Measurements from ENCODE around the gene ESM1. TPM values are rescaled to one million over a fixed set of nuclear protein-coding genes. Genes with fewer than 3 reads are reported as not detected.

The ESM1 gene
- total and polyA plus RNA-seq, 2 of the 8 experiments (the other 6 are each of a cell fraction or from before 2014, with no cell fraction given): not detected

DNA sequence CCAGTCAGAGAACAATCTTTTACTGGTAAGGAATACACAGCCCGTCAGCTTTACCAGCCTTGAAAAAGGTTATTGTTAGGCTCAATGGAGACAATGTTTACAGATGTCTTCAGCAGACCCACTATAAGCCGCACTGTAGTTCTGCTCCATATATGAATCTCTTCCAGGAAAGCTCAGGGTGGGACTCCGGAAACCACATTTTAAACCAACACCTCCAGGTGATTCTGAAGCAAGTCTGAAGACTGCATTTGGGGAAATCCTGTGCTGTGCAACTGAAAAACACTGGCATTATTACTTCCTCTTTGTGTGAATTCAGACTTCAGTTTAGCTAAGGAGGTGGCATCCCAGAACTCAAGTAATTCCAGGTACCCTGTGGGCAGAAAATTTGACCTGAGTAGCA is 42.2 kb upstream of the ESM1 start:
- H3K23me2 ChIP-seq (ENCODE audit: low read depth, low read length): no peaks in the 10 kb centered on the region
- no peak for TF ChIP-seq CTBP2 (IDR thresholded peaks at IDR 0.05; ENCODE audit: borderline replicate concordance, insufficient read depth, insufficient read length, low read length)
- TF ChIP-seq SAP30 (IDR thresholded peaks at IDR 0.05; ENCODE audit: insufficient read depth, insufficient replicate concordance, low read length): no peak
- no peak for TF ChIP-seq JUND (IDR thresholded peaks at IDR 0.05; ENCODE audit: low read length)
- no peak for TF ChIP-seq SIRT6 (IDR thresholded peaks at IDR 0.05; ENCODE audit: low read length)
- TF ChIP-seq TAF1 (IDR thresholded peaks at IDR 0.05; ENCODE audit: low read depth, low read length): no peak
- TF ChIP-seq, protein P1, sequence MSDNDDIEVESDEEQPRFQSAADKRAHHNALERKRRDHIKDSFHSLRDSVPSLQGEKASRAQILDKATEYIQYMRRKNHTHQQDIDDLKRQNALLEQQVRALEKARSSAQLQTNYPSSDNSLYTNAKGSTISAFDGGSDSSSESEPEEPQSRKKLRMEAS (IDR thresholded peaks at IDR 0.05): no peak

More for the DNA sequence above, 42.2 kb upstream of the ESM1 start:
- no peak overlapping the region for H3K27ac ChIP-seq (ENCODE audit: low read depth, low read length)
- no peak overlapping the region for H3K18ac ChIP-seq (ENCODE audit: extremely low read depth, low read length)
- no peak overlapping the region for H3K23ac ChIP-seq (ENCODE audit: insufficient read length)
- no peak overlapping the region for H3K4me2 ChIP-seq (ENCODE audit: insufficient read depth in 1 of 2, low read depth in 2 of 2, low read length in 2 of 2)
- POLR2A ChIA-PET (ENCODE audit: partially characterized antibody): no interaction called here
- H3K4me3 ChIP-seq (ENCODE audit: extremely low read depth in 1 of 4, insufficient read depth in 2 of 4, low read depth in 3 of 4, low read length in 4 of 4): no peak overlapping the region
- H2AK5ac ChIP-seq (ENCODE audit: low read depth, low read length): no peak overlapping the region
- CTCF ChIA-PET (ENCODE audit: partially characterized antibody): interaction anchor here (0.6 to 5.5 kb wide), 2 partner anchors 10 to 202 kb away, joined by 3 to 28 read pairs; no protein-coding TSS in a partner anchor
- H3K79me1 ChIP-seq (ENCODE audit: low read depth, low read length): no peaks in the 10 kb centered on the region
- FAIRE-seq (no peak), DNase-seq (ENCODE audit: low read depth in 1 of 2, low spot score in 2 of 2) (no peak)
- no peaks in the 10 kb centered on the region for H3K79me2 ChIP-seq (ENCODE audit: control insufficient read depth in 1 of 2, insufficient read depth in 2 of 2, low read length in 2 of 2)
- no peaks in the 10 kb centered on the region for H3K36me3 ChIP-seq (ENCODE audit: control insufficient read depth in 2 of 4, insufficient read depth in 4 of 4, low read length in 3 of 4)
- no peak overlapping the region for H3K9ac ChIP-seq (replicated peaks in 1 of 4; ENCODE audit: extremely low read depth in 1 of 4, low read depth in 3 of 4, low read length in 3 of 4)
- no peak overlapping the region for H4K8ac ChIP-seq (ENCODE audit: extremely low read depth, insufficient read depth, low read length)
- peaks cover 0 to 6% (median 0%) of the 10 kb centered on the region in 4 experiments; a peak in 1 of 7 replicates for H3K4me1 ChIP-seq (replicated peaks in 1 of 4; ENCODE audit: control insufficient read depth in 3 of 4, insufficient read depth in 4 of 4, low read length in 3 of 4)
- no peak overlapping the region for H4K5ac ChIP-seq (ENCODE audit: insufficient read length, low read depth, low read length)
- 88% methylated on average over 3 of the region's 3 CpGs; no CpG with 5 or more reads in 1 of the 2 experiments for WGBS, 2 experiments (ENCODE audit: extremely low coverage in 1 of 2, insufficient coverage in 1 of 2, insufficient read length in 1 of 2, insufficient replicate concordance in 2 of 2, low coverage in 1 of 2, low lambda C conversion rate in 2 of 2, missing lambda C conversion rate in 1 of 2)
- no peak overlapping the region for H3K14ac ChIP-seq (ENCODE audit: insufficient read length)
- H4K91ac ChIP-seq (replicated peaks; ENCODE audit: insufficient read length, low read length): no peak overlapping the region
- no peak overlapping the region for H2BK120ac ChIP-seq (replicated peaks; ENCODE audit: low read depth, low read length)
- H2BK20ac ChIP-seq (ENCODE audit: low read length): no peak overlapping the region
- no peaks in the 10 kb centered on the region for H3K9me3 ChIP-seq (ENCODE audit: insufficient read depth in 2 of 2, low read depth in 1 of 2, low read length in 1 of 2)
- H3K27me3 ChIP-seq (replicated peaks in 1 of 4; ENCODE audit: control insufficient read depth in 3 of 4, extremely low read depth in 1 of 4, insufficient read depth in 3 of 4, low read length in 3 of 4): no peaks in the 10 kb centered on the region
- no peak overlapping the region for H3K56ac ChIP-seq (replicated peaks; ENCODE audit: insufficient read length, low read depth, low read length)
- no peak overlapping the region for H2BK15ac ChIP-seq (ENCODE audit: low read length)
- H3K4ac ChIP-seq (replicated peaks; ENCODE audit: insufficient read length, low read depth, low read length): no peak overlapping the region
- no peak overlapping the region for H2BK12ac ChIP-seq (ENCODE audit: low read depth, low read length)
- H2BK5ac ChIP-seq (ENCODE audit: low read depth, low read length): no peak overlapping the region
- H2AFZ ChIP-seq (ENCODE audit: low read length): no peak overlapping the region
- H4K20me1 ChIP-seq (replicated peaks in 1 of 2; ENCODE audit: control insufficient read depth in 1 of 2, insufficient read depth in 2 of 2, low read length in 2 of 2): no peaks in the 10 kb centered on the region

Data from H1 (cell line).